Lung (tissue), 12 donors: Measurements from ENCODE around the gene PRKCA. TPM values are rescaled to one million over a fixed set of nuclear protein-coding genes. Genes with fewer than 3 reads are reported as not detected.

ENCODE experiments used
- ATAC-seq: fragments of 200-7000 bp; cut with Tn5 transposase; one replicate; pipeline ENCODE4 v1.9.1; 2020; ENCODE audit warnings: moderate number of reproducible peaks; ENCODE audit not compliant: insufficient read depth, low FRiP score
- DNase-seq, 3 donors: peaks; one replicate each; pipeline ENCODE4 v3.0.0-alpha.2; 2013 to 2017
- H3K27ac ChIP-seq, 2 donors: one replicate each; pipeline ENCODE4 v1.5.1; 2013; ENCODE audit warnings: mild to moderate bottlenecking in 2 of 2, moderate library complexity in 2 of 2, control low read depth in 1 of 2, inconsistent platforms in 1 of 2, low read depth in 1 of 2, low read length in 1 of 2
- H3K27me3 ChIP-seq, 3 donors: one replicate each; pipeline ENCODE4 v1.5.1; 2013; ENCODE audit warnings: low read length in 2 of 3; ENCODE audit not compliant: control insufficient read depth in 3 of 3, insufficient read depth in 3 of 3
- H3K36me3 ChIP-seq, 4 donors: one replicate each; pipeline ENCODE4 v1.5.1; 2013; ENCODE audit warnings: low read length in 4 of 4, mild to moderate bottlenecking in 1 of 4, moderate library complexity in 1 of 4; ENCODE audit not compliant: control insufficient read depth in 4 of 4, insufficient read depth in 4 of 4
- H3K4me1 ChIP-seq, 5 donors: one replicate each; pipeline ENCODE4 v1.5.1; 2013; ENCODE audit warnings: low read length in 5 of 5, mild to moderate bottlenecking in 2 of 5, moderate library complexity in 1 of 5; ENCODE audit not compliant: control insufficient read depth in 5 of 5, insufficient read depth in 5 of 5
- H3K4me3 ChIP-seq: one replicate; pipeline ENCODE4 v1.5.1; 2013; ENCODE audit warnings: mild to moderate bottlenecking, control low read depth, moderate library complexity
- H3K9ac ChIP-seq, 2 donors: one replicate each; pipeline ENCODE4 v1.5.1; 2013; ENCODE audit warnings: low read length in 2 of 2, control low read depth in 1 of 2; ENCODE audit not compliant: insufficient read depth in 1 of 2
- H3K9me3 ChIP-seq, 4 donors: one replicate each; pipeline ENCODE4 v1.5.1; 2013; ENCODE audit warnings: low read length in 3 of 4, mild to moderate bottlenecking in 1 of 4, moderate library complexity in 1 of 4; ENCODE audit not compliant: control insufficient read depth in 4 of 4, insufficient read depth in 3 of 4
- CTCF ChIP-seq: IDR thresholded peaks from 2 replicates; pipeline ENCODE4 v1.5.1; 2012; ENCODE audit warnings: mild to moderate bottlenecking; ENCODE audit errors: control extremely low read depth, extremely low read depth
- WGBS, 2 donors: extraction: QIAGEN DNeasy Blood & Tissue Kit; methylation state at CpG; one replicate each; pipeline ENCODE4 v1.1.7; 2013; 5-methylcytosine and 5-hydroxymethylcytosine counted together
- polyA plus RNA-seq, 2 donors: library from polyadenylated mRNA; stranded (reverse); fragments of 200-250 nt; gene quantifications; one replicate each; pipeline ENCODE4 v1.2.1, GENCODE V29; 2013
- total RNA-seq, 2 donors: library from RNA; depleted of rRNA in 1 of 2; stranded (reverse); fragments of >200 nt in 1 of 2; gene quantifications; one replicate each; pipeline ENCODE4 v1.2.1, GENCODE V29; 2014 to 2021
- donor health status: control.
- donor health status: control.
- donor health status: Bipolar disorder and iron deficiency.
- donor health status: healthy.
- donor health status: DM: yes; HTN: yes; CAD: no.

The PRKCA gene
- total and polyA plus RNA-seq, 4 donors, result 3.4 to 34.8 (median 13.8) TPM

- ATAC-seq, result no peak
- Histone ChIP-seq H3K9ac (no peak overlapping the region), H3K4me3 (no peak overlapping the region), H3K9me3 (no peaks in the 10 kb centered on the region), H3K27me3 (no peaks in the 10 kb centered on the region), H3K4me1 (peaks cover 0 to 5% (median 0%) of the 10 kb centered on the region in 5 donors), H3K36me3 (no peaks in the 10 kb centered on the region), H3K27ac (no peak overlapping the region)
- WGBS, 2 donors, result 84 to 90% methylated on average over 12 of the region's 12 CpGs
- DNase-seq, result no peak
- no peak for TF ChIP-seq CTCF
Measured at GRCh38 chr17:66450008-66450851, 147.8 kb downstream of the PRKCA start.

GRCh38 chr17:66450852-66451158 lies 148.4 kb downstream of the PRKCA start:
- Histone ChIP-seq H3K9ac (no peak overlapping the region), H3K27me3 (no peaks in the 10 kb centered on the region)
- 92 to 93% methylated on average over 1 of the region's 1 CpG for WGBS, 2 donors

GRCh38 chr17:66451188-66452149 lies 149.1 kb downstream of the PRKCA start:
- H3K4me3 ChIP-seq, result no peak overlapping the region
- no peak for ATAC-seq
- H3K9ac ChIP-seq, result no peak overlapping the region
- 76 to 82% methylated on average over 15 of the region's 15 CpGs for WGBS, 2 donors
- H3K27me3 ChIP-seq, result no peaks in the 10 kb centered on the region
- peaks cover 0 to 7% (median 0%) of the 10 kb centered on the region in 5 donors for H3K4me1 ChIP-seq
- H3K27ac ChIP-seq, result no peak overlapping the region
- DNase-seq, result no peak
- no peaks in the 10 kb centered on the region for H3K9me3 ChIP-seq
- no peak for TF ChIP-seq CTCF
- H3K36me3 ChIP-seq, result no peaks in the 10 kb centered on the region

More at GRCh38 chr17:66450852-66451158, 148.4 kb downstream of the PRKCA start:
- no peak for DNase-seq
- H3K27ac ChIP-seq, result no peak overlapping the region
- no peak for ATAC-seq
- TF ChIP-seq CTCF, result no peak
- H3K4me3 ChIP-seq, result no peak overlapping the region
- H3K9me3 ChIP-seq, result no peaks in the 10 kb centered on the region
- no peaks in the 10 kb centered on the region for H3K36me3 ChIP-seq
- peaks cover 0 to 7% (median 0%) of the 10 kb centered on the region in 5 donors for H3K4me1 ChIP-seq
